SKM-1 treated with dmso at 0.1 percent for 144 hours (cell line): ENCODE results near the gene C4orf50.

Experiments
- DNase-seq: peaks from one replicate; lab custom pipeline; 2025; ENCODE audit not compliant: unreplicated experiment; lab: John Stamatoyannopoulos, UW

The C4orf50 gene

DNA sequence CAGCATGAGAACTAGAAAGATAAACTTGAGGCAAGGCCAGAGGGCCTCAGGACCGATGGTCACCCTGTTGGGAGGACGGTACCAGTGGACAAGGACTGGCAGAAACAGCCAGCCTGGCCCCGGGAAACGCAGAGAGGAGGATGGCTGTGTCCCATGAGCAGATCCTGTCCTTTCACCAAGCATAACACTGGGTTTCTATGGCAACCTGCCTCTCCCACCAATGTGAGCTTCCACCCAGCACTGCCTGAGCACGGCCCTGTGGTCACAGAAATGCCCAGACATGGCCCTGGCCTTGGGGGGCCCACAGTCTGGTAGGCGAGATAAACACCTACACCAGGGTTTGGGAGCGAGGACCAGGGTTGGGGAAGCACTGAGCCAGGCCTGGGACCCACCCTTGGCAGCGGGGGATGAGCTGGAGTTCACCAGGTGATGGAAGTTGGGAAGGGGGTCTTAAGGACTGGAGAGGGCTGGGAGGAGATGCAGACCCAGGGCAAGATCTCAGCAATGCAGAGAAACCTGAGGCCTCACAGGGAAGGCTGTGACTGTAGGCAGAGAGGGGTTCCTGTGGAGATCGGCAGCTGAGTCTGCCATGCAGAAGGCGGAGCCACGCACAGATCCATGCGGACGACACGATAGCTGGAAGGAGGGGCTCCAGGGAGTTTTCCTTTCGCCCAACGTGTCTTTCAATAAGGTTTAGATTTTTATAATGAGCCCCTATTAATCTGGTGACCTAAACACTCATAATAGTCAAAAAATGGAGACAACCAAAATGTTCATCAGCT, 92.6 kb downstream of the C4orf50 start:
- no peak for DNase-seq

DNA sequence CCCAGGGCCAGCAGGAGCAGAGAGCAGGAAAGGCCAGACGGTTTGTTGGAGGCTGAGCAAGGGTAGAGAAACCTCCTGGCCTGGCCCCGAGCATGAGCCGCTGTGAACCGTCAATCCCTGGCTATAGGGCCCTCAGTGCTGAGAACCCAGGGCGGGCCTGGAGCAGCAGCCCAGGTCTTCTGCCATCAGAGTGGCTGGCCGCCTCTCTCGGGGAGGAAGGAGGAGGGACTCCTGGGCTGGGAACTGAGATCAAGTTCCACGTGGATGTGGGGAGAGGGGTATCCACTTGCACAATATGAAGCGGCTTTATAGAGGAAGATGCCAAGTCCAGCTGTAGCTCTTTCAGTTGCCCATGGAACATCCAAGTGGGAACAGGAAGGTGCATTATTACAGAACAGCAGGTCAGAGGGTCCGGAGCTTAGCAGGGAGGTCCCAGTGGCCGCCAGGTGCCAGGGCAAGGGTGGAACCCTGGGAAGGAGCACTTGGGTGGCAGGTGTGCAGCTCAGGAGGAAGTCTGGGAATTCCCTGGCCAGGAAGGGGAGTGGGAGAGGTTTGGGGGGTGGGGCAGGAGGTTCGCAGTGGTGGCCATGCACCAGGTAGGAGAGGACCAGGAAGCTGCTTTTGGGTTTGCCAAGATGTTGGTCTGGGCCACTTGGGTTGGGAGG, 93.6 kb downstream of the C4orf50 start:
- no peak for DNase-seq

DNA sequence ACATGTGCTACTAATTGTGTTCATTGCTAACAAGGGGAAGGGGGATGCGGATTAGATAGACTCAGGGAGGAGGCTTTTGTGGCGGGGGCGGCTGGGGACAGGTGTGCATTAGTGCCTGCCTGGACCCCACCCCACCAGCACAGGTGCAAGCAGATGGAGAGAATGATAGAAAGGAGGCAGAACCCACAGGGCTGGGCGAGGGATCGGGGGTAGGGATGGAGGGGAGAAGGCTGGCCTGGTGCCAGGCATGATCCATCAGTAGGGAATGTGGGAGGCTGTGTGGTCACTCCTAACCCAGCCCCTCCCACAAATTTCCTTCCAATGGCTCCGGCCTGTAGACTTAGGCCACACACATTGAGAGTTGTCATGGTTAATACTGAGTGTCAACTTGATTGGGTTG, 94.9 kb downstream of the C4orf50 start:
- no peak for DNase-seq

DNA sequence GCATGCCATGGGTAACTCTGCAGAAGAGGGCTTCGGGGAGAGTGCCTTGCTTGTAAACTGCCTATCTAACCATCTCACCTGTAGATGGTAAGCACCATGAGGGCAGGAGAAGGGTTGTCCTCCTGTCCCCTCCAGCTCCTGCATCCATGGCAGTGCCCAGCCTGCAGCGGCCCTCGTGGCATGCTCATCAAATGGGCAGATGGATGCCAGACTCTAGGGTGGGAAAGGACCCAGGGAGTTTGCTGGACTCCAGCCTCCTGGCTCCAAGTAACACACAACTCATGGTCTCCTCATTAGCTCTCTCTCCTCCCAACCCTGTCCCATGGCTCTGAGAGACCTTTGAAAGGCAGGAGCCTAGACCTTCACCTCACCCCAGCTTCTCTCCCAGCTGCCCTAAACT, 95.7 kb downstream of the C4orf50 start:
- no peak for DNase-seq

DNA sequence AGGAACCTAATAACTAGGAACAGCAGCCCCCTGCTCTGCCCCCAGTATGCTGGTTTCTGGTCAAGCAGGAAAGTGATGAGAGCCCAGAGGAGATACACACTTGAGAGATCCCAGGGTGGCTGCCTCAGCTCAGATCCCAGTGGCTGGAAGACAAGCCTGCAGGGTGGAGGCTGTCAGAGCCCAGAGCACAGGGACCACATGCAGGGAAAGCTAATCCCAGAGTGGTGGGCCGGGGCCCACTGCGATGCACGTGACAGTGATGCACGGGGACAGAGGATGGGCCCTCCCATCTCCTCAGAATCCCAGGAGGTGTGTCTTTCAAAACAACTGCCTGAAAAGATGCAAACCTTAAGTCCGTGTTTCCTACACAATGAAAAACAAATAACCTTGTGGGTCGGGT, 96.2 kb downstream of the C4orf50 start:
- no peak for DNase-seq

DNA sequence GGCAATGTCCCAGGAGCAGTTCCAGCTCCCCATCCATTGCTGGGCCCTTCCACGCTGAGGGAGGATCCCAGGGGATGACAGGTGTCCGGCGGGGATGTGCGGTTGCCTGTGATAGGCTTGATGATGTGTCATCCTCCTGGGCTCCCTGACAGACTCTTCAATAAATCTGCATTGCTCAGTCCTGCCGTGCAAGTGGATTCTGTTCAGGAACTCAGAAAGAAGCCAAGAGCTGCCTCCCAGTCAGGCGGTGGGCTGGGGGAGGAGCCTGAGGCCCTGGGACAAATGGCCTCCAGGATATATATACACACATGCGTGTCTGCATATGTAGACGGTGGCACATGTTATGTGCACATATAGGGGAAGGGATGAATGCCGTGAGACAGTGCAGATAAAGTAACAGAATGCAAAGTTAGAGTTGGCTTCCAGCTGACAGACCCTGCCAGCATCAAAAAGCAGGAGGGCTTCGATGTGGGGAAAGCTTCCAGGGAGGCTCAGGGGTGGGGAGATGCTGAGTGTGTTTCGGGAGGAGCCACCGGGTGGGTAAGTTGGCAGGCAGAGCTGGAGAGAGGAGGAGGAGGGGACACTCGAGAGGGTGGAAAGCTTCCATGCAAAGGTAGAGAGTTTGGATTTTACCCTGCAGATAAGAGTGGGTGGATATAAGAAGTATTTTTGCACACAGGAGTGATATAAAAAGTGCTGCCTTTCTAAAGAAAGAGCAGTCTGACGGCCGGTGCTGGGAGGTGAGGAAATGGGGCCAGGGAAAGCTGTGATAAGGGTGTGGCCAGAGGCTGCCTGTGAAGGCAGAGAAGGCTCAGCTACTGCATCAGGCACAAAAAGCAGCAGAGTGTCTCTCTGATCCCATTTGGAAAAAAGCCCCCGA, 96.9 kb downstream of the C4orf50 start:
- DNase-seq: no peak

DNA sequence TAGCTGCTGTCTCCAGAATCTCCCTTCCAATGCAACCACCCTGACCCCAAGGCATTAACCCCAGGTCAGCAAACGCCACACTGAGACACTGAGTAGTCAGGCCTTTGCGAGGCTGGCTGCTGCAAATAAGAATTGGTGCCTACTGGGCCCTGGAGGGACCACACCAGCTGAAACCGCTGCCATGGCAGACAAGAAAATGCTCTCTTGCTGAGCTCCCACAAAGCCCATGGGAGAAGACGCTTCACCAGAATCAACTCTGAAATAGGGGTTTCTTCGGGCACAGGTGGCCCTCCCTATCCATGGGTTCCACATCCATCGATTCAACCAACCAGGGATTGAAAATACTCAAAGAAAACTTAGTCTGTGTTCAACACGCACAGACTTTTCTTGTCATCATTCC, 98.7 kb downstream of the C4orf50 start:
- no peak for DNase-seq

DNA sequence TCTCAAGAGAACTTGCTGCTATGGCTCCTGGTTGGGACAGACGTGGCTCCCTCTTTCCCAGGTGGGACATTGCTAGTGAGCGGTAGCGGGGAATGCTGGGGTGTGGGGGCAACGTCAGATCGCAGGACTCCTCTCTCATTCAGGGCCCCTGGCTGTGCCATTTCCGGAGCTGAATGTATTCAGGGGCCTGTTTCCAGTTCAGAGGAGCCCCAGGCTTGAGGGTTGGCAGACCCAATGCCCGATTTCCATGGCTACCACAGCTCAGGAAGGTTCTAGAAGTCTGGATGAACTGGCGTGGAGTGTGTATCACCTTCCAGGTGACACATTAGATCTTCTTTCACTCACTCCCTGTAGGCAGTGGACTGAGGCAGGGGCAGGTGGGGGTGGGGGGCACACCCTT, 99.2 kb downstream of the C4orf50 start:
- no peak for DNase-seq

DNA sequence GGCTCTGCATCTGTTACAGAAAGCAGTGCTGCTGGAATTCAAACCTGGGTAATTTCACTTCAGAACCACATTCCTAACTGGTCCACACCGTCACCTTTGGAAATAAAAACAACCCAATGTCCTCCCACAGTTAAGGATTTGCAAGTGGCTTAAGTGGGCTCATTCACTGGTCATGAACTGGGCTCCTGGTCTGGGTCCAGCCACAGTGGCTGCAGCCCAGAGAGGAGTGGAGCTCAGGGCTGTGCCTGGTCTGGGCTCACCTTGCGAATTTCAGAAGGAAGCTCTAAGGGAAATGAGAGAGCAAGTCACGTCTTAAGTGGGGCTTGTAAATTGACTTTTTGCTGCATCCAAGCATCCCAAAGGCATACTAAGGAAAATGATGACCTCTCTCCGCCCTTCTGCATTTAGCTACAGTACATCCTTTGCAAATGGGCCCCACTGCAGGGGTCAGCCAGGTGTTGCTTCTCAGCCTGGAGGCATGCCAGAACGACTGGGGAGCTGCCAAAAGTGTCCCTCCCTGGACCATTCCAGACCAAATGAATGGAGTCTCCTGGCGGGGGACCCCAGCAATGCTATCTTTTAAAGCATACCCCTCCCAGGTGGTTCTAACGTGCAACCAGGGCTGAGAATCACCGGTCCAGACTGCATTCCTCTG, 99.8 kb downstream of the C4orf50 start:
- DNase-seq: no peak

DNA sequence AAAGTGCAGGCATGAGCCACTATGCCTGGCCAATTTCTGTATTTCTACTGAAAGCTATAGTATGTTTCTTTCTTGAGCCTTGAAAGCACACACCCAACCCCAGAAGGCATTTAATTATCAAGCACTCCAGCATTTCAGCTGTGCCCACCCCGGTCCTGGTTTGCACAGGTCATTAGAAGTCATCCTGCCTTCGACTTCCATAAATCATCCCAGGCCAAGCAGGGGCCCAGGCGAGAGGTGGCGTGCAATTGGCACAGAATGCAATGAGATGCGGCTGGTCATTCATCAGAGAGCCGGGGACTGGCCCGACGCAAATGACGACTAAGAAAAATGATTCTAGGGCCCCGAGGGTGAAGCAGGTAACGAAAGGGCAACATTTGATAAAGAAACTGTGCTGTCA, 100.6 kb downstream of the C4orf50 start:
- DNase-seq: no peak

DNA sequence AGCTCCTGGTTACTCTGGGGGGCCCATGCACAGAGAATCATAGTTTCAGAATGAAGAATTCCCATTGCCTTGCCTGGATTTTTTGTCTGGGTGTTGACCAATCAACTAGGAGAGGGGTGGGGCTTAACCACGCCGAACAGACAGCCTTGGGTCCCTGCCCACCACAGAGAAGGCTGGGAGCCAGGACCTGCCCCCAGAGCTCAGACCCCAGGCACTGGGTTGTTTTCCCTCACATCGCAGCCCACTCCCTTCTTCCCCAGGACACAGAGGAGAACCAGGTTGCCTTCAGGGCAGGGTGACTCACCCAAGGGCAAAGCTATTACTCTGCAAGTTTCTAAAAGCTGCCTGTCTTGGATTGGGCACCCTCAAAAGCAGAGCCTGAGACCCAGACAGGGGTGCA, 102.0 kb downstream of the C4orf50 start:
- no peak for DNase-seq

DNA sequence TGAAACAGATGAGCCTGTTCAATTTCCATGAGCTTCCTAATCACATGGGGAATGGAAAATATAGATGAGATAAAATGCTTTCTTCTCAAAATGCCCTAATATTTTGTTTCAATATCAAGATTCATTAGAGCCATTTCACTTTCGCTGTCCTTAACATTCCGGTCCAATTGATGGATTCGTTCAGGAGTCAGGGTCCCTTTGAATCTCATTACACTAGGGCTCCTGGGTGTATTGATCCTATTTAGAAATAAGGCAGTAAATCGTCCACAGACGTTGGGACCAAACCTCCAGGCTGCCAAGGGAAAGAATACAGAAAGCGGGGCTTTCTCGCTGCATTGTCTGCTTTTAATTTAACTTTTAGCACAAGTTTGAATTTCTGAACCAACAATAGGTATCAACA, 104.8 kb downstream of the C4orf50 start:
- no peak for DNase-seq

DNA sequence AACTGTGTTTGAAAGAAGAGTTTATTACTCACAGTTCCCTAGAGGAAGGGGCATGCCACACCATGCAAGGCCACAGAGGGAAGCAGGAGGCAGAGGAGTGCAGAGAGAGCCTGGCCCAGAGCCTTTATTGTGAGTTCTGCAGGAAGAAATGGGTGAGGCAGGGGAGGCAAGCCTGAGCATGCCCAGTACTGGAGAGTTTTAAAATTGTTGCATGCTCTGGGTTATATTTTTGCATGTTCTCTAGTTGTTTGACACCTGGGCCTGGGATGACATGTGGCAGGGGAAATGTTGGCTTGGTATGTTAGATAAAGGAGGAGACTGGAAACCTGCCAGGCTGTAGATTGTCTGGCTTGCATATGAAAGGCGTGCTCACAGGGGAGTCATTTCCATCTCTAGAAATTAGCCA, 105.6 kb downstream of the C4orf50 start:
- DNase-seq: no peak

DNA sequence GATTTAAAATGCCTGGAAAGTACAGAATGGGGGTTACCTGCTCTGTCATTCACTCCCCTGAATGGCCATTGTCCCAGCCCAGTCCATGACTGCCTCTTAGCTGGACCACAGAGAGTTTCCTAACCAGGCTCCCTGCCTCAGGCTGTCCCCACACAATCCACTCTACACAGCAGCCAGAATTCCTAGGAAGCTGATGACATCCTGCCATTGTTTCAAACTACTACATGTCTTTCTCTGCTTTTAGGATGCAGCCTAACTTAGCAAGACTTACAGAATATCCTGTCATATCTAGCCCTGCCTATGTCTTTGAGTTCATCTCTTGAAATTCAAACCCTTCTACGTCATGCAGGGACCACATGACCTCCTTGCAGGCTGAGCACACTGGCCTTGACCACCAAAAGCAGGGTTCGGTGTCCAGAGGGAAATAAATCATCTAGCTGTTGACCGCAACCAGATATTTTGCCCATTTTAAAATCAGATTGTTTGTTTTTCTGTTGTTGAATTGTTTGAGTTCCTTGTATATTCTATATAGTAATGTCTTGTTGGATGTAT, 109.3 kb downstream of the C4orf50 start:
- no peak for DNase-seq

DNA sequence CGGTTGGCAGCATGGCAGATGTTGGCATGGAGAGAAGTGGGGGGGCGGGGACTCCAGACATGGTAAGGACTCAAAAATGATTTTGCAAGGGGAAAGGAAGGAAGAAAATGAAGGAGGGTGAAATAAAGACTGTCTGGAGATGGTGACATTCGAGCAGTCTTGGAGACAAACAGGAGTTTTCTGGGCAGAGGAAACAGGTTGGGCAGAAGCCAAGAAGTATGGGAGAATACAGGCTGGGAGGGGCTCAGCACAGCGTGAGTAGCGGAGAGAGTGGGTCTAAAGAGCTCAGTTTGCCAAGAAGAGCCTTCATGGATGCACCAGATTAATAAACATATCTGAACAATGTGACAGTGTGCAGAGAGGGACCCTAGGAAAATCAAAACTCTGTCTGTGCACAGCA, 112.0 kb downstream of the C4orf50 start:
- no peak for DNase-seq

DNA sequence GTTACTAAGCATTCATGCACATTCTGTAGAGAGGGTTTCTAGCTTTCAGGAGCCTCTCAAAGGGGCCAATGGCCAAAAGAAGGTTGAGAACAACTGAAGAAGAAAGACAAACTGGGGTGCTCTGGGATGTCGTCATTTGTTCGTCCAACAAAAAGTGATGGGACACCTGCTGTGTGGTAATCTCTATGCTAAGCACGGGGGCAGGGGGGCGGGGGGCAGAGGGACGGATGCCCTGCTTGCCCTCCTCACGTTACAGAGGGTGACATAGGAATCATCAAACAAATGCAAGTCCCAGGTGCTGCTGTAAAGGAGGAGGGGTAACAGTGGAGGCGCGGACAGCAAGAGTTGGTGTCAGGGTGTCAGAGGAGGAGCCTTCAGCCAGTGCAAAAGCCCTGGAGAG, 112.5 kb downstream of the C4orf50 start:
- DNase-seq: no peak

DNA sequence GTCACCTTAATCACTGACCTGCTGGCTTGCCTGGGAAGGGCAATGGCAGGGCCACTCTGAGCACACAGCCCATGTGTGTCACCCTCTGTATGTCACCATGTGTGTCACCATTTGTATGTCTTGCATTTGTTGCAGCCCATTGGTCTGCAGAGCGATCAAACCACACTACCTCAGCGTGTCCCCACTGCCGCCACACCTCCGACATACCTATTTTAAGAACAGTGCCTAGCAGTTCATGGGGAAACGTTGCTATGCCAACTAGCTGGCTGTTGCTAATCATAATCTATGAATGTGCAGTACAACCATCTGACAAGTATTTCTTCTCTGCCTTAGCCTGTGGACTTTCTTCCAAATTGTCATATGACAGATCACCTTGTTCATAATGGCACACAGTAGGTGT, 117.4 kb downstream of the C4orf50 start:
- DNase-seq: no peak

DNA sequence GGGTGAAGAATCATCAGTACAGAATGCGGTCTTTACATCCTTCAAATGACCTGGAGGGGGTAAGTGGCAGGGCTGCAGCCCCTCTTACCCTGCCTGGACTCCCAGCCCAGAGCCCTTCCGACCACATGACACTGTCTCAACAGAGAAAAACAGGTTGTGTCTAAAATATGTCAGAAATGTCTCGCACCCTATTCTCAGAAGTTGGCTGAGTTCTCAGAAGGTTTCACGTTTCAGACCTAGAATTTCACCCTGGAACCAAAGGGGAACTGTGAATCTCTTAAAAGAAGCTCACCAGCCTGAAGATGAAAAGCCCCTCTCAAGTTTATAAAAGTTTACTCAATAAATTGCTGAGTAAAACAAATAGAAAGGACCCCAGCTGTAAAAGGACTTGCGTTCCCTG, 118.3 kb downstream of the C4orf50 start:
- DNase-seq: no peak

DNA sequence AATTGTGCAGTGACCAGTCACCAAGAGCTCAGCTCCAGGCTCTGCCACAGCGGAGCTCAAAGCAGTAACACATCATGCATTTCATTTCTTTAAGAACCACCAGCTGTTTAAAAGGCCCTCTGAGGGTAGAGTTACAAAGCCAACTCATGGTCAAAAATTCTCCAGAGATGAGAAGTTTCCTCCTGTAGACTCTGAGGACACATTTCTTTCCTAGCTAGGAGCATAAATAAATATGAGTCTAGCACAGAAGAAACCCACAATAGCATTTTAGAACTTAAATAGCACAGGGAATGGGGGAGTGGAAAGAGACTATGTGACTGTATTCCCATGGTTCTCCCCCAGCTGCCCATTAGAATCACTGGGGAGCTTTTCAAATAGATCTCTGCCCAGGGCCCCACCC, 118.8 kb downstream of the C4orf50 start:
- no peak for DNase-seq

DNA sequence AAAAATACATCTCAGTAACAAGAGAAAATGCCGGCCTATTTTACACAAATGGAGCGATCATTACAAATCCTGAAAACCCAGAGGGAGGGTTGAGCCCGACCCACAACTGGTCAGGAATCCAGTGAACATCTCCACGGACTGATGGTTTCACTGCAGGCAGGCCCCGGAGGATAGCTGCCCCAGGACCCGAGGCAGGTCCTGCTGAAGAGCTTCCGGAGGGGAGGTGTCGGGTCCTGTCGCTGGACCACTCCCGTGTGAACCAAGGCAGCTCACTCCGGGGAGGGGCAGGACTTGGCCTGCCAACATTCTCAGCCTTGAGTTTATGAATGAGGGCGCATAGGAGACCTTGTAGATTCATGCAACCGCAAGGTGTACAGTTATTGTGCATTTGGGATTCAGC, 120.6 kb downstream of the C4orf50 start:
- DNase-seq: no peak

DNA sequence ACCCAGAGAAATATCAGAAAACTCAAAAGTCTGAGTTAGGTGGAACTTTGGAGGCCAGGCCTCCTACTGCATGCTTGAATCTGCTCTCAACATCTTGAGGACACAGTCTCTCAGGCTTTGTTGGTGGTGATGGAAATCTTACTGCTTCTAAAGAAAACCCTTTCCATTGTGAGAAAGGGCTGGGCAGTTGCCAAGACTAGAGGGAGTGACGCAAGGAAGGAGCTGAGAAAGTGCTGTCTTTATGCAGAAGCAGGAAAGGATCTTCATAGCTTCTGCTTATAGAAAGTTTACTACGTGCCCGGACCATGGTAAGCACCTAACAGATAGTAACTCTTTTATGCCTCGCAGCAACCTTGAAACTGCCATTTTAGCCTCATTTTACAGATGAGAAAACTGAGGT, 122.9 kb downstream of the C4orf50 start:
- no peak for DNase-seq
